Trophoblast cell (in vitro differentiated cells and primary cell): ENCODE data around the gene RPSA.
A peak's percentile ranks its signal among the peaks of the same experiment; 100 is the strongest.

ENCODE experiments used
- DNase-seq, 2 donors: peaks; one replicate each; pipeline ENCODE4 v3.0.0-alpha.2; 2016
- H2AFZ ChIP-seq: 2 replicates; pipeline ENCODE4 v1.6.1; 2013; ENCODE audit warnings: low read length, moderate library complexity, mild to moderate bottlenecking; ENCODE audit not compliant: insufficient read depth, poor library complexity
- H2AK5ac ChIP-seq: 2 replicates; pipeline ENCODE4 v1.6.1; 2013; ENCODE audit warnings: mild to moderate bottlenecking, low read length
- H2BK120ac ChIP-seq: 2 replicates; pipeline ENCODE4 v1.6.1; 2013; ENCODE audit warnings: low read length, mild to moderate bottlenecking, moderate library complexity; ENCODE audit not compliant: insufficient read depth, poor library complexity
- H2BK12ac ChIP-seq: 2 replicates; pipeline ENCODE4 v1.6.1; 2013; ENCODE audit warnings: mild to moderate bottlenecking, low read length, moderate library complexity
- H2BK5ac ChIP-seq: 2 replicates; pipeline ENCODE4 v1.6.1; 2013; ENCODE audit warnings: low read length, low read depth, moderate library complexity, mild to moderate bottlenecking; ENCODE audit not compliant: poor library complexity
- H3K14ac ChIP-seq: 2 replicates; pipeline ENCODE4 v1.6.1; 2013; ENCODE audit warnings: mild to moderate bottlenecking, low read length
- H3K18ac ChIP-seq: 2 replicates; pipeline ENCODE4 v1.6.1; 2013; ENCODE audit warnings: mild to moderate bottlenecking, low read length
- H3K23ac ChIP-seq: 2 replicates; pipeline ENCODE4 v1.6.1; 2013; ENCODE audit warnings: low read length
- H3K27ac ChIP-seq: 2 replicates; pipeline ENCODE4 v1.5.1; 2013; ENCODE audit warnings: low read depth, mild to moderate bottlenecking, inconsistent platforms, low read length, moderate library complexity
- H3K27me3 ChIP-seq: 2 replicates; pipeline ENCODE4 v1.6.1; 2013; ENCODE audit warnings: inconsistent platforms, mild to moderate bottlenecking, low read length, moderate library complexity; ENCODE audit not compliant: insufficient read depth
- H3K36me3 ChIP-seq, 2 experiments: 1 replicate in 1 of 2; 2 replicates in 1 of 2; pipeline ENCODE4 v1.6.1; 2013; ENCODE audit warnings: low read length in 2 of 2, mild to moderate bottlenecking in 2 of 2, moderate library complexity in 1 of 2; ENCODE audit not compliant: insufficient read depth in 2 of 2, control insufficient read depth in 1 of 2
- H3K4ac ChIP-seq: 2 replicates; pipeline ENCODE4 v1.6.1; 2013; ENCODE audit warnings: low read depth, mild to moderate bottlenecking, low read length, moderate library complexity
- H3K4me1 ChIP-seq, 2 experiments: 1 replicate in 1 of 2; 2 replicates in 1 of 2; pipeline ENCODE4 v1.6.1; 2013; ENCODE audit warnings: low read length in 2 of 2, mild to moderate bottlenecking in 2 of 2, moderate library complexity in 1 of 2; ENCODE audit not compliant: insufficient read depth in 2 of 2, control insufficient read depth in 1 of 2
- H3K4me2 ChIP-seq: 2 replicates; pipeline ENCODE4 v1.6.1; 2013; ENCODE audit warnings: inconsistent platforms, mild to moderate bottlenecking, low read length, moderate library complexity
- H3K4me3 ChIP-seq: 2 replicates; pipeline ENCODE4 v1.5.1; 2013; ENCODE audit warnings: mild to moderate bottlenecking, low read depth, low read length, inconsistent platforms
- H3K79me1 ChIP-seq: one replicate; pipeline ENCODE4 v1.6.1; 2013; ENCODE audit warnings: low read length
- H3K79me2 ChIP-seq: 2 replicates; pipeline ENCODE4 v1.6.1; 2013; ENCODE audit warnings: low read length, mild to moderate bottlenecking; ENCODE audit not compliant: control insufficient read depth, insufficient read depth, poor library complexity
- H3K9ac ChIP-seq: 2 replicates; pipeline ENCODE4 v1.6.1; 2013; ENCODE audit warnings: mild to moderate bottlenecking, low read length
- H3K9me3 ChIP-seq: 2 replicates; pipeline ENCODE4 v1.6.1; 2013; ENCODE audit warnings: low read depth, mild to moderate bottlenecking, control low read depth, inconsistent platforms, low read length; ENCODE audit not compliant: insufficient read depth
- H4K12ac ChIP-seq: 2 replicates; pipeline ENCODE4 v1.6.1; 2013; ENCODE audit warnings: low read depth, mild to moderate bottlenecking, low read length, moderate library complexity
- H4K8ac ChIP-seq: 2 replicates; pipeline ENCODE4 v1.6.1; 2013; ENCODE audit warnings: low read depth, mild to moderate bottlenecking, low read length, moderate library complexity
- H4K91ac ChIP-seq: one replicate; pipeline ENCODE4 v1.6.1; 2013; ENCODE audit warnings: low read depth, mild to moderate bottlenecking, low read length, moderate library complexity
- WGBS: extraction: QIAGEN DNeasy Blood & Tissue Kit; methylation state at CpG from one replicate; pipeline ENCODE4 v1.1.7; 2013; ENCODE audit warnings: missing lambda C conversion rate; ENCODE audit not compliant: insufficient read length, insufficient coverage; ENCODE audit errors: extremely low coverage; 5-methylcytosine and 5-hydroxymethylcytosine counted together

The RPSA gene

DNA sequence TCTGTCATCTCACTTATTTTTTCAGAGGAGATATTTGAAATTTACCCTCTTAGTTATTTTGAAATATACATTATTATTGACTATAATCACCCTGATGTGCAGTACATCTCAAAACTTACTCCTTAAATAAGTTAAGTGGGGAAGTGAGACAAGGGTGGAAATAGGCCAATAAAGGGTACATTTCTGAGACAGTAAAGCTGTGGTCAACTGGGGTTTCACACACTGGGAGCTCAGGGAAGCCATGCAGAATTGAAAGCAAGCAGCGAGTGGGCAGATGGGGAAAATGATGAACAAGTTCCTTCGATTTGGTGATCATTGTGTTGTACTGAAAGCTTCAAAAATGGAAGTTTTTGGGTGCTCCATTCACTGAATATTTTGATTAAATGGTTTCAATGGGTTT, 39.4 kb downstream of the RPSA start:
- no peak for DNase-seq
- Histone ChIP-seq H3K4me2 (no peak overlapping the region), H2BK12ac (no peak overlapping the region), H3K9me3 (no peaks in the 10 kb centered on the region), H2BK120ac (no peak overlapping the region), H3K27me3 (no peaks in the 10 kb centered on the region), H3K14ac (no peak overlapping the region), H3K9ac (no peak overlapping the region), H3K79me2 (no peaks in the 10 kb centered on the region), H3K4me3 (no peak overlapping the region), H3K18ac (no peak overlapping the region), H4K91ac (no peak overlapping the region), H2AFZ (no peak overlapping the region), H4K8ac (no peak overlapping the region), H2AK5ac (no peak overlapping the region), H3K79me1 (no peaks in the 10 kb centered on the region), H3K36me3 (no peaks in the 10 kb centered on the region), H3K4me1 (no peaks in the 10 kb centered on the region), H4K12ac (no peak overlapping the region), H2BK5ac (no peak overlapping the region), H3K23ac (no peak overlapping the region), H3K4ac (no peak overlapping the region), H3K27ac (no peak overlapping the region)
- no CpG with 5 or more reads among the region's 2 CpGs for WGBS

GRCh38 chr3:39446444-39446843, 39.9 kb downstream of the RPSA start:
- Histone ChIP-seq H3K27me3 (no peaks in the 10 kb centered on the region), H2AFZ (no peak overlapping the region), H2BK120ac (no peak overlapping the region), H2BK12ac (no peak overlapping the region), H3K9ac (no peak overlapping the region), H4K8ac (no peak overlapping the region), H3K4me1 (no peaks in the 10 kb centered on the region), H4K91ac (no peak overlapping the region), H3K18ac (no peak overlapping the region), H3K23ac (no peak overlapping the region), H3K4me2 (no peak overlapping the region), H3K9me3 (no peaks in the 10 kb centered on the region), H3K79me1 (no peaks in the 10 kb centered on the region), H2AK5ac (no peak overlapping the region), H3K79me2 (no peaks in the 10 kb centered on the region), H2BK5ac (no peak overlapping the region), H3K4me3 (no peak overlapping the region), H3K4ac (no peak overlapping the region), H3K36me3 (no peaks in the 10 kb centered on the region), H3K27ac (no peak overlapping the region), H4K12ac (no peak overlapping the region), H3K14ac (no peak overlapping the region)
- WGBS, result no CpG with 5 or more reads among the region's 2 CpGs
- DNase-seq, result no peak

DNA sequence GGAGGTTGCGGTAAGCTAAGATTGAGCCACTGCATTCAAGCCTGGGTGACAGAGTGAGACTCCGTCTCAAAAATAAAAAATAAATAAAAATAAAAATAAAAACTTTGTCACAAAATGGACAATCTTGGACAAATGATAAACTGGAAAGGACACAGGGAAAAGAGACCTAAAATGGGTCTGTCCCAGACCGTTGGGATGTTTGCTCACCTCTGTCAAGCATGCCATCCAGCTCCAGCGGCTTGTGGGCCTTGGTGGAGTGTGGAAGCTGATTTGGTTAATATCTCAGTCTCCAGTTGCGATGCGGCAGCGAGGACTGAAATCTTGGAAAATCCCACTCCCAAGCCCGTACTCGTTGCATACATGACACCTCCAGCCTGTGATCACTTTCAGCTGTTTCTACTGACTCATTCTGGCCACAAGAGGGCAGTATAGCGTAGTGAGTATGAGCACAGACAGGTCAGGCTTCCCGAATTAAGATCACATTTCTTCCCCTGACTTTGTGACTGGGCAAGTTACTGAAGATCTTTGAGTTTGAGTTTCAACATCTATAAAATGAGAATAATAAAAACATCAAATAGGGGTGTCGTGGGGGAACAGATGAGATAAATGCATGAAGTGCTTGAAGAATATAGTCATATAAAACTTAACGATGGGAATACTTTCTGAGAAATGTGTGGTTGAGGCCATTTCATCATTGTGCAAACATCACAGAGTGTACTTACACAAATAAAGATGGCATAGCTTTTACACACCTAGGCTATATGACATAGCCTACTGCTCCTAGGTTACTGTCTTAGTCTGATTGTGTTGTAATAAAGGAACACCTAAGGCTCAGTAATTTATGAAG, 41.3 kb downstream of the RPSA start:
- Histone ChIP-seq H3K4me1 (no peaks in the 10 kb centered on the region), H3K14ac (no peak overlapping the region), H2BK12ac (no peak overlapping the region), H3K9me3 (no peaks in the 10 kb centered on the region), H4K8ac (no peak overlapping the region), H2BK120ac (no peak overlapping the region), H3K4me3 (no peak overlapping the region), H2BK5ac (no peak overlapping the region), H3K79me1 (no peaks in the 10 kb centered on the region), H3K27me3 (no peaks in the 10 kb centered on the region), H3K79me2 (no peaks in the 10 kb centered on the region), H3K36me3 (no peaks in the 10 kb centered on the region), H3K4ac (no peak overlapping the region), H3K9ac (no peak overlapping the region), H2AFZ (no peak overlapping the region), H3K23ac (no peak overlapping the region), H3K4me2 (no peak overlapping the region), H4K12ac (no peak overlapping the region), H3K18ac (no peak overlapping the region), H4K91ac (no peak overlapping the region), H2AK5ac (no peak overlapping the region), H3K27ac (no peak overlapping the region)
- peak; percentile 92 to 99 for DNase-seq
- WGBS, result no CpG with 5 or more reads among the region's 13 CpGs

GRCh38 chr3:39448506-39449233, 42.1 kb downstream of the RPSA start:
- no peak overlapping the region for H2AFZ ChIP-seq
- H3K4me3 ChIP-seq, result no peak overlapping the region
- no CpG with 5 or more reads among the region's 10 CpGs for WGBS
- H4K8ac ChIP-seq, result no peak overlapping the region
- H3K9me3 ChIP-seq, result no peaks in the 10 kb centered on the region
- no peak overlapping the region for H3K4me2 ChIP-seq
- H4K91ac ChIP-seq, result no peak overlapping the region
- no peaks in the 10 kb centered on the region for H3K27me3 ChIP-seq
- no peak overlapping the region for H3K9ac ChIP-seq
- H3K14ac ChIP-seq, result no peak overlapping the region
- H3K79me1 ChIP-seq, result no peaks in the 10 kb centered on the region
- H2BK120ac ChIP-seq, result no peak overlapping the region
- no peak overlapping the region for H4K12ac ChIP-seq
- H3K4ac ChIP-seq, result no peak overlapping the region
- no peak overlapping the region for H3K27ac ChIP-seq
- no peaks in the 10 kb centered on the region for H3K79me2 ChIP-seq
- H3K18ac ChIP-seq, result no peak overlapping the region
- H2AK5ac ChIP-seq, result no peak overlapping the region
- H3K23ac ChIP-seq, result no peak overlapping the region
- no peak overlapping the region for H2BK12ac ChIP-seq
- no peak overlapping the region for H2BK5ac ChIP-seq
- no peaks in the 10 kb centered on the region for H3K4me1 ChIP-seq
- H3K36me3 ChIP-seq, result no peaks in the 10 kb centered on the region
- DNase-seq, result no peak
